Left renal cortex interstitium (tissue), 4 donors: ENCODE results near the gene ATP8B1. TPM values are rescaled to one million over a fixed set of nuclear protein-coding genes. Genes with fewer than 3 reads are reported as not detected.
A peak's percentile ranks its signal among the peaks of the same experiment; 100 is the strongest.

ENCODE experiments used
- DNase-seq, 4 donors: peaks; one replicate each; pipeline ENCODE4 v3.0.0-alpha.2; 2013; ENCODE audit warnings: low read depth in 4 of 4, low spot score in 2 of 4, missing footprints in 1 of 4
- polyA plus RNA-seq, 4 donors: library from polyadenylated mRNA; unstranded; fragments of 120-200 nt; gene quantifications; one replicate each; pipeline ENCODE4 v1.2.1, GENCODE V29; 2013; ENCODE audit not compliant: insufficient read length in 4 of 4

The ATP8B1 gene
- polyA plus RNA-seq, 4 donors = 24.1 to 29.4 (median 26.5) TPM

- DNase-seq = no peak
Observed at GRCh38 chr18:57631697-57632096, 171.4 kb downstream of the ATP8B1 start.

GRCh38 chr18:57630754-57631595, 172.1 kb downstream of the ATP8B1 start:
- DNase-seq = no peak

DNA sequence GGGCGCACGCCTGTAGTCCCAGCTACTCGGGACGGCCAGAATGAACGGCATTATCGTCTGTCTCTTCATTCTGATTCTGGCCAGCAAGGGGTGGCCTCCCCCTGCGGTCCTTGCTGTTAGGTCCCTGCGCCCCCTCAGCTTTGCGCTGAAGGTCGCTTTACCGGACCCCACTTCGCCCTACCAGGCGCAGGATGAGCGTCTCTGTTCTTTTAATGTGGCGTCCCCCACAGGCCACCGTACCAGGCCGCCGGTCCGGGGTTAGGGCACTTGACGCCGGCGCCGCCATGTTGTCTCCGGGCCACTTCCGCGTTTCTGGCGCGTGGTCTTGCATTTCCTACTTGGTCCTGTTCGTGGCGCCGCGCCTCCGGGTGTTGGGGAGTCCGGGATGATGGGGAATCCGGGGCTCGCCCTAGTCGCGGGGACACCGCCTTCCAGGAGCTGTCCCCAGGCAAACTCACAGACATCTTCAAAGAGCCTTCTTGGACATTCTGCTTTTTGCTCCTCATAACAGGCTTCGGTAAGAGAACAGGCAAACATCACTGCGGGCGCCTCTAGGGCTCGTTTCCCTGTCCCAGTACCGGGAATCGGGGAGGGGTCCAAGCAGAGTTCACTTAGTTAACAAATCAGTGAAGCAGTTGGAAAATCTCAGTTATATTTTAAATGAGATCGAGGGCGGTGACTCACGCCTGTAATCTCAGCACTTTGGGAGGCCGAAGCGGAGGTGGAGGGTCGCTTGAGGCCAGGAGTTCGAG, 172.9 kb downstream of the ATP8B1 start:
- DNase-seq = peak; percentile 64 to 92 (median 89)

- no peak for DNase-seq
Observed at GRCh38 chr18:57629422-57629821, 173.7 kb downstream of the ATP8B1 start.

GRCh38 chr18:57627488-57627887, 175.6 kb downstream of the ATP8B1 start:
- DNase-seq = no peak

- no peak for DNase-seq
Observed at GRCh38 chr18:57624988-57625387, 178.1 kb downstream of the ATP8B1 start.

GRCh38 chr18:57621246-57621604, 181.9 kb downstream of the ATP8B1 start:
- DNase-seq = no peak

DNA sequence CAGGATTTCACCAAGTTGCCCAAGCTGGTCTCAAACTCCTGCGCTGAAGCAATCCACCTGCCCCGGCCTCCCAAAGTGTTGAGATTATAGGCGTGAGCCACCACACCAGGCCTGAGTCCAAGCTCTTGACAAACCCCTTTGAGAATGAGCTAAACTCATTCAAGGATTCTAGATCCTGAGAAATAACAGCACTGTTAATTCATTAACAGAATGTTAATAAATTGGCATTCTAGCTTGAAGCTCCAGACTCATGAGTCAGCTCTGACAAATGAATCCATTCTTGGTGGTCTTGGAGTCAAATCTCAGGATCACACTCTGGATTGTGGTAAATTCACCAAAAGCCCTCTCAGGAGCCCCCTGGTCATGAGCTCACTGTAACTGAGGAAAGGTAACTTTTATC, 183.2 kb downstream of the ATP8B1 start:
- DNase-seq = no peak

DNA sequence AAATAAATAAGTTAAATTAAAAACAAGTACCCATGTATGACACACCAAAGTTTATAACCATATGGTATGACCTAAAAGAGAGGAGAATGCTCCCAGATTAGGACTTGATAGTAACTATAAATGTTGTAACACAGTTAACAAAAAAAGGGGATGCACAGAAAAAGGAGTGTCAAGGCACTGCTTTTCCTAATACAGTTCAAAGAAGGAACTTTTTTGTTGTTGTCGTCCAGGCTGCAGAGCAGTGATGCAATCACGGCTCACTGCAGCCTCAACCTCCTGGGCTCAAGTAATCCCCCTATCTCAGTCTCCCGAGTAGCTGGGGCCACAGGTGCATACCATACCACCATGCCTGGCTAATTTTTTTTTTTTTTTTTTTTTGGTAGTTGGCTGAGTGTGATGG, 184.2 kb downstream of the ATP8B1 start:
- DNase-seq = no peak

- DNase-seq = no peak
Observed at GRCh38 chr18:57603871-57604270, 199.2 kb downstream of the ATP8B1 start.

Other genes starting within 250 kb of the ATP8B1 start
- 10 to 100 TPM; 37.8 to 45.3 (median 39.6) TPM for gene FECH, start 216.6 kb downstream of the ATP8B1 start, polyA plus RNA-seq
- 100 to 1,000 TPM; 165 to 211 (median 190) TPM for gene NARS1, start 181.5 kb downstream of the ATP8B1 start, polyA plus RNA-seq
- 100 to 1,000 TPM in 3 of 4 donors, 10 to 100 TPM in 1; 97.0 to 165 (median 131) TPM for gene NEDD4L, start 240.9 kb upstream of the ATP8B1 start, polyA plus RNA-seq